Keratinocyte (primary cell): ENCODE measurements around the gene ACVR1. TPM values are rescaled to one million over a fixed set of nuclear protein-coding genes. Genes with fewer than 3 reads are reported as not detected.

Experiments used
- DNase-seq: peaks from one replicate; pipeline ENCODE4 v3.0.0-alpha.2; 2011; ENCODE audit warnings: low read depth, missing footprints, low spot score
- FAIRE-seq: peaks from 2 replicates; lab custom pipeline; 2011; peaks lifted over from hg19 to GRCh38; lab: Jason Lieb, UNC
- H2AFZ ChIP-seq: 2 replicates; pipeline ENCODE4 v1.6.0; 2012; ENCODE audit warnings: low read length, control low read depth, inconsistent platforms; ENCODE audit not compliant: control insufficient read depth
- H3K27ac ChIP-seq: 2 replicates; pipeline ENCODE4 v1.5.1; 2011; ENCODE audit warnings: low read length; ENCODE audit not compliant: control insufficient read depth, insufficient read depth
- H3K27me3 ChIP-seq: 3 replicates; pipeline ENCODE4 v1.6.0; 2011; ENCODE audit warnings: low read length; ENCODE audit not compliant: control insufficient read depth, insufficient read depth; ENCODE audit errors: extremely low read depth
- H3K36me3 ChIP-seq, 2 experiments: 2 replicates in 1 of 2; 3 replicates in 1 of 2; pipeline ENCODE4 v1.5.1; 2011; ENCODE audit warnings: low read length in 2 of 2, mild to moderate bottlenecking in 1 of 2; ENCODE audit not compliant: control insufficient read depth in 2 of 2, insufficient read depth in 2 of 2; ENCODE audit errors: extremely low read depth in 1 of 2
- H3K4me1 ChIP-seq: 3 replicates; pipeline ENCODE4 v1.5.1; 2011; ENCODE audit warnings: low read length; ENCODE audit not compliant: control insufficient read depth, insufficient read depth; ENCODE audit errors: extremely low read depth
- H3K4me2 ChIP-seq: 3 replicates; pipeline ENCODE4 v1.6.0; 2011; ENCODE audit warnings: low read depth, low read length; ENCODE audit not compliant: control insufficient read depth, insufficient read depth; ENCODE audit errors: extremely low read depth
- H3K4me3 ChIP-seq, 3 experiments: fragments of 200-600 bp in 1 of 3; sonication (generic) in 1 of 3; 2 replicates in 2 of 3; 3 replicates in 1 of 3; pipeline ENCODE4 v1.5.1; 2011 to 2016; ENCODE audit warnings: low read length in 3 of 3, mild to moderate bottlenecking in 3 of 3, control low read depth in 2 of 3, inconsistent platforms in 1 of 3, low read depth in 1 of 3, mixed read lengths in 1 of 3, mixed run types in 1 of 3, moderate library complexity in 1 of 3; ENCODE audit not compliant: control insufficient read depth in 2 of 3, insufficient read depth in 2 of 3; ENCODE audit errors: extremely low read depth in 1 of 3
- H3K79me2 ChIP-seq: 2 replicates; pipeline ENCODE4 v1.6.0; 2012; ENCODE audit warnings: low read length; ENCODE audit not compliant: control insufficient read depth, insufficient read depth
- H3K9ac ChIP-seq: 3 replicates; pipeline ENCODE4 v1.6.0; 2011; ENCODE audit warnings: low read length; ENCODE audit not compliant: control insufficient read depth, insufficient read depth; ENCODE audit errors: extremely low read depth
- H3K9me1 ChIP-seq: 3 replicates; pipeline ENCODE4 v1.6.0; 2011; ENCODE audit warnings: low read length; ENCODE audit not compliant: control insufficient read depth, insufficient read depth; ENCODE audit errors: extremely low read depth
- H3K9me3 ChIP-seq: 2 replicates; pipeline ENCODE4 v1.5.1; 2012; ENCODE audit warnings: low read depth, low read length; ENCODE audit not compliant: control insufficient read depth
- H4K20me1 ChIP-seq: 3 replicates; pipeline ENCODE4 v1.6.0; 2011; ENCODE audit warnings: low read length; ENCODE audit not compliant: control insufficient read depth, insufficient read depth; ENCODE audit errors: extremely low read depth
- EZH2 ChIP-seq: IDR thresholded peaks from one replicate; pipeline ENCODE4 v1.6.1; 2012; ENCODE audit warnings: inconsistent platforms, mild to moderate bottlenecking, low read length, moderate library complexity
- dilution Hi-C: fragments of 300-500 bp; cut with MboI; formaldehyde crosslinking; loops from one replicate; pipeline ENCODE4 v1.7.0; 2020; ENCODE audit warnings: low sequenced_read_pairs; ENCODE audit not compliant: extremely low pct_ligation_motif_present
- polyA plus RNA-seq, 5 experiments: library from polyadenylated mRNA; depleted of rRNA in 3 of 5; stranded (reverse) in 3 of 5; stranded (forward) in 1 of 5; unstranded in 1 of 5; fragments of >200 nt; gene quantifications; 1 replicate in 1 of 5; 2 replicates in 3 of 5; 3 replicates in 1 of 5; pipeline versions ENCODE4 v1.2.1 to v1.2.3, GENCODE V29; 2011 to 2012; ENCODE audit warnings: missing spikeins in 2 of 5, low read depth in 1 of 5, low replicate concordance in 1 of 5
- TF ChIP-seq, protein P1 (sequence below), 3 experiments: IDR thresholded peaks in 1 of 3; conservative IDR thresholded peaks in 1 of 3; optimal IDR thresholded peaks in 1 of 3; 2 replicates in 2 of 3; 3 replicates in 1 of 3; pipeline versions ENCODE3 to v1.5.1; 2011; ENCODE audit warnings: low read length in 3 of 3, mild to moderate bottlenecking in 3 of 3, moderate library complexity in 2 of 3, control low read depth in 1 of 3, inconsistent platforms in 1 of 3; ENCODE audit not compliant: insufficient read depth in 2 of 3; ENCODE audit errors: extremely low read depth in 1 of 3

Gene ACVR1
- polyA plus RNA-seq, 1 donor (not counting 4 experiments of a cell fraction or from before 2014, with no cell fraction given), result 30.8 TPM

DNA sequence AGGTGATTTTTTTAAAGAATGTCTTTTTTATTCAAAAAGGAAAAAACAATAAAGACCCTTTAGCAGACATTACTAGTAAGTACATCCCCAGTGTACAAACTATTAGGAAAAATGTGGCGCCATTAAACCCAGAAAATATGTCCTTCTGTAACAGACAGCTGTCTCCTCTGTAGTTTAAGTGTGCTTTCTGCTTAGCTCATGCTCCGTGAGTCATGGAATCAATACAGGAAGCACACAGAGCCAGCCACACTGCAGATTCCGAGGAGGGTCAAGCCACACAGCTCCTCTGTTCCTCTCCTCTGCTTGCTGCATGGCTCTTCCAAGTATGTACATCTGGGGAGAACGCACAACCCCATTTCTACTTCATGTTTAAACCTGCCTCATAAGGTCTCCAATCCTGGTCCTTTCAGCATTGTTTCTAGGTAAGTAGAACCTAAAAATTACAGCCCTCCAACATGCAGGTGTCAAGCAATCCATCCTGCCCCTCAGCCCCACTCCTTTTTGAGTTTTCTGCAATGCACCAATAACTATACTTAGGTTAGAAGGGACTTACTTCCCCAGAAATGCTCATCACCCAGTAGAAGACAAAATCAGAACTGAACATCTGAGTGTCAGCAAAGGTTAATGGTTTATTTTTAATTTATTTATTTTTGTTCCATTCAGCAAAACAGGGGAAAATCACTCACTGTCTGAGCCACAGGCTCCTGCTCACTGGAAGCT is 37.5 kb downstream of the ACVR1 start:
- peaks cover 6% of the 10 kb centered on the region for H3K9me1 ChIP-seq
- H3K4me3 ChIP-seq, result peak overlapping the region in 1 of 3 experiments; percentile 10
- H3K4me1 ChIP-seq, result peaks cover 20% of the 10 kb centered on the region
- H3K9me3 ChIP-seq, result no peaks in the 10 kb centered on the region
- H3K27me3 ChIP-seq, result no peaks in the 10 kb centered on the region
- peak overlapping the region; percentile 18 for H3K9ac ChIP-seq
- peak overlapping the region; percentile 65 for H3K27ac ChIP-seq
- H2AFZ ChIP-seq, result no peak overlapping the region
- DNase-seq (no peak), FAIRE-seq (peak; percentile 80)
- dilution Hi-C loops, result no loop called here
- H3K4me2 ChIP-seq, result peak overlapping the region; percentile 46
- H3K79me2 ChIP-seq, result peaks cover 31% of the 10 kb centered on the region
- TF ChIP-seq, protein P1, sequence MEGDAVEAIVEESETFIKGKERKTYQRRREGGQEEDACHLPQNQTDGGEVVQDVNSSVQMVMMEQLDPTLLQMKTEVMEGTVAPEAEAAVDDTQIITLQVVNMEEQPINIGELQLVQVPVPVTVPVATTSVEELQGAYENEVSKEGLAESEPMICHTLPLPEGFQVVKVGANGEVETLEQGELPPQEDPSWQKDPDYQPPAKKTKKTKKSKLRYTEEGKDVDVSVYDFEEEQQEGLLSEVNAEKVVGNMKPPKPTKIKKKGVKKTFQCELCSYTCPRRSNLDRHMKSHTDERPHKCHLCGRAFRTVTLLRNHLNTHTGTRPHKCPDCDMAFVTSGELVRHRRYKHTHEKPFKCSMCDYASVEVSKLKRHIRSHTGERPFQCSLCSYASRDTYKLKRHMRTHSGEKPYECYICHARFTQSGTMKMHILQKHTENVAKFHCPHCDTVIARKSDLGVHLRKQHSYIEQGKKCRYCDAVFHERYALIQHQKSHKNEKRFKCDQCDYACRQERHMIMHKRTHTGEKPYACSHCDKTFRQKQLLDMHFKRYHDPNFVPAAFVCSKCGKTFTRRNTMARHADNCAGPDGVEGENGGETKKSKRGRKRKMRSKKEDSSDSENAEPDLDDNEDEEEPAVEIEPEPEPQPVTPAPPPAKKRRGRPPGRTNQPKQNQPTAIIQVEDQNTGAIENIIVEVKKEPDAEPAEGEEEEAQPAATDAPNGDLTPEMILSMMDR (optimal IDR thresholded peaks at IDR 0.05 in 1 of 3, IDR thresholded peaks at IDR 0.05 in 1 of 3, conservative IDR thresholded peaks at IDR 0.05 in 1 of 3; ENCODE audit: extremely low read depth in 1 of 3, insufficient read depth in 2 of 3, low read length in 3 of 3), result no peak
- TF ChIP-seq EZH2, result no peak
- H3K36me3 ChIP-seq, result peaks cover 4 to 5% of the 10 kb centered on the region in 2 experiments
- no peaks in the 10 kb centered on the region for H4K20me1 ChIP-seq

DNA sequence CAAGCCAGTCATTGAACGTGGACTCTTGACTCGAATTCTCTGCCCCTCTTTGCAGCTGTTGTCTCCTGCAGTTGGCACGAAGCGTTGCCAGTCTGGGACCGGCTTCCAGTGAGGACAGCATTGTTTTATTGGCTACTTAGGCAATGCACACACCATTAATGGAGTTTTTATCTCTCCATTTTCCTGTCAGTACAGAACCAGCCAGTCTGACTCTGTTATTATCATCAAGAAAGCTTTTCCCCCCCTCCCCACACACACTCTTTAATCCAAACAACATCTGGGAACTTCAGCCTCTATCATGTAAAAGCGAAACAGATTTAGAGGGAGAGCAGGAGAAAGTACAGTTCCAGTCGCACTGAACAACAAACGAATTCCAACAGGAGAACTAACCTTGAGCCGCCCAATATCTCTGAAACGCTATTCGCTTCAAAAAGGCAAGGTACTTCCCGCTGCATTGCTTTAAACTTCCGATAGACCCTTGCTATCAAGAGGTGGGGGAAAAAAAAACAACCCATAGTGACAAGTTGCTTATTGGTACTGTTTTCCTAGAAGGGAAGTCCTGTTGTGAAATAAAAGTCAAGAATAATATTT is 38.2 kb downstream of the ACVR1 start:
- H3K4me2 ChIP-seq, result peak overlapping the region; percentile 46
- H3K4me3 ChIP-seq, result no peak overlapping the region
- no peak for FAIRE-seq
- H3K9me1 ChIP-seq, result peaks cover 6% of the 10 kb centered on the region
- peaks cover 4 to 5% of the 10 kb centered on the region in 2 experiments for H3K36me3 ChIP-seq
- dilution Hi-C loops, result no loop called here
- no peak overlapping the region for H2AFZ ChIP-seq
- DNase-seq, result no peak
- H3K4me1 ChIP-seq, result peaks cover 20% of the 10 kb centered on the region
- H3K27me3 ChIP-seq, result no peaks in the 10 kb centered on the region
- H3K9ac ChIP-seq, result peak overlapping the region; percentile 18
- no peaks in the 10 kb centered on the region for H4K20me1 ChIP-seq
- H3K79me2 ChIP-seq, result peaks cover 31% of the 10 kb centered on the region
- TF ChIP-seq EZH2, result no peak
- TF ChIP-seq, protein P1 (optimal IDR thresholded peaks at IDR 0.05 in 1 of 3, IDR thresholded peaks at IDR 0.05 in 1 of 3, conservative IDR thresholded peaks at IDR 0.05 in 1 of 3; ENCODE audit: extremely low read depth in 1 of 3, insufficient read depth in 2 of 3, low read length in 3 of 3), result no peak
- no peaks in the 10 kb centered on the region for H3K9me3 ChIP-seq
- peak overlapping the region; percentile 65 for H3K27ac ChIP-seq
